ENCODE data around the gene PASK.
"Not testable (repeated sequence)": the region's sequence is repeated elsewhere in the genome, so short reads cannot be mapped to it uniquely, and the experiment has no call there.

The PASK gene

DNA sequence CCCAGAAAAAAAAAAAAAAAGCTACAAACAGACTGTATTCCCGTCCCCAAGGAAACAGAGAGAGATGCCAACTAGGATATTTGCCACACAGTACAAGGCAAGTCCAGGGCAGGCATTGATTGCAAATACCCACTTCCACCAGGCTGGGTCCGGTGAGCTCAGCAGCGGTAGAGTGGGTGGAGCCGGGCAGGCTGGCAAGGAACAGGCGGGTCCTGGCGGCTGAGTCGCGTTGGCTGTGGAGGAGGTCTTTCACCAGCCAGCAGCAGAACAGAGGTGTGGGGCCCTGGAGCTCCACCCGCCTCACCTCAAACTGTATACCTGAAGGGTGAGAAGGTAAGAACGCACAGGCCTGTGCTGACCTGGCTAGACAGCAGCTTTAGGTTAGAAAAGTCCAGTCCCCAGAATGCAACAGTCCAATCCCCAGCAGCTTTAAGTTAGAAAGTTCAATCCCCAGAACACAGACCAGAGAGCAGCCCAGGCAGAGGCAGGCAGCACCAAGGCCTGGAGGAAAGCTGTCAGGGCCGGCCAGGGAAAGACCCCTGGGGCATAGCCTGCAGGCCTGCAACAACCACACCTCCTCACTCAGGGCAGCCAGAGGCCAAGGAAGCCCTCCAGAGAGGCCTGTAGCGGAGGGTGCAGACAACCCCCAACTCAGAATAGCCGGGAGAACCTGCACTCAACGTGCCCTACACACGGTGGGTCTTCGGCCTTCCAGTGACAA, 25.3 kb downstream of the PASK start:
- no peak for DNase-seq

DNA sequence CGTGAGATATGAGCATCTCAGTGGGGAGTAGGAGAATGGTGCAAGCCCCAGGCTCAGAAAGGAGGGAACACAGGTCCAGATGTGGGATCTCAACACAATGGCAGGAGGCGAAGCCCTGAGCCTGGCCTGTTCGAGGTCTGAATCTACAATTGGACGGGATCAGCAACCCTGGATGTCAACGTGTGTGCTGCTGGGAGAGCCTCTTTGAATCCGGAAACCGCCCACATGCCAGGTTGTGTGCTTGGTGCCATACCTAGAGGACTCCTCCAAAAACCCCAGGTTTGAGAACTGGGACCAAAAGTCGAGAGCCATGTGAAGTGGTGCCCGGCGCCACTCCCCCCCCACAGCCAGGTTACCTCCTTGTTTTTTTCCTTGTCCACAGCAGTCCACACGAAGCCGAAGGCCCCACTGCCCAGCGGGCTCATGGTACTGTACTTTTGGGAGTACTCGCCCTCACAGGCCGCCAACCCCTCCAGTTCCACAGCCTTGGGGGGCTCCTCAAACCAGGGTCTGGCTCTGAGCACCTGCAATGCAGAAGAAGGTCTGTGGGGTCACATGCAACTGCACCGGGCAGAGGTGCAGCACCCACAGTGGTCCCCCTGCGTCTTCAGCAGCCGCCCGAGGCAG, 26.8 kb downstream of the PASK start:
- no peak for DNase-seq

DNA sequence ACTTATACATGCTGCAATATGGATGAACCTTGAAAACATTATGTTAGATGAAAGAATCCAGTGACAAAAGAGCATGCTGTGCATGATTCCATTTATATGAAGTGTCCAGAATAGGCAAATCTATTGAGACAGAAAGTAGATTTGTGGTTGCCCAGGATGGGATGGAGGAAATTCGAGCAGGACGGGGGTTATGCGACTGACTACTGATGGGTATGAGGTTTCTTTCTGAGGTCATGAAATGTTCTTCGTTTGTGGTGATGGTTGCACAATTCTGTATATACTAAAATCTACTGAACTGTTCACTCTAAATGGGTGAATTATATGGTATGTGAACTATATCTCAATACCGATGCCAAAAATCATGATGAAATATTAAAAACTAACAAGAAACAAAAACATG, 28.3 kb downstream of the PASK start:
- no peak for DNase-seq

DNA sequence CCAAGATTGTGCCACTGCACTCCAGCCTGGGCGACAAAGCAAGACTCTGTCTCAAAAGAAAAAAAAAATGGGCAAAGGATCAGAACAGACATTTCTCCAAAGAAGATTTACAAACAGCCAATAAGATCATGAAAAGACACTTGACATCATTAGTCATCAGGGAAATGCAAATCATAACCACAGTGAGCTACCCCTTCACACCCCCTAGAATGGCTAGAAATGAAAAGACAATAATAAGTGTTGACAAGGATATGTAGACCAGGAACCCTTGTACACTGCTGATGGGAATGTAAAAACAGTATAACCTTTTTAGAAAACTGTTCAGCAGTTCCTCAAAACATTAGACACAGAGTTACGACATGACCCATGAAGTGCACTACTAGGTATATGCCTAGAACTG, 28.8 kb downstream of the PASK start:
- no peak for DNase-seq

DNA sequence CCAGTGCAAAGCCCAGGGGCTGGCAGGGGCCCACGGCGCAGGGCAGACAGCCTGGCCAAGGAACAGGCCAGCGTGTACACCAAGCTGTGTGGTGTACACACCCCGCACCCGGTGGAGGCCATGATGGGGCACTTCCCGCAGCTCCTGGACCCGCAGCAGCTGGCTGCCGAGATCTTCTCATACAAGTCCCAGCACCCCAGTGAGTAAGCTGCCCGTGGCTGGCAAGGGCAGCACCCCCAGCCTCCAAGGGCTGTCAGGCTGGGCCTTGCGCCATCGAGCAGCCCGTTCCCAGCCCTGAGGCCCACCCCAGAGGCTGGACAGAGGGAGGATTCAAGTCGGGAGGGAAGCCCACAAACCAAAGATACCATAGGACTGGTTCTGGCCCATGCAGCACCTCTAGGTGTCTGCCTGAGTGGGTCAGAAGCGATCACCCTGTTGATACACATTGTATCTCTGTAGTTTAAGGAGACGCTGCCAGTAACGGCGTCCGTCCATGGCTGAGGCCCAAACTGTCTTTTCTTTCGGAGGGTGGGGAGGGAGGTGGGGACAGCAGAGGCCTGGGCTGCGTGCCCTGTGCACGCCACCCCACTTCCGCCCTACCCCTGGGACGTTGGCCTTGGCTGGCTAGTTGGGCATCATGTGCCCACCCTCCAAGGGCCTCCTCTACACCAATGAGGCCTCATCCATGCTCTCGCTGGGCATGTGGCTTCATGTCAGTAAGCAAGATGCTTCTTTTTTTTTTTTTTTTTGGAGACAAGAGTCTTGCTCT, 30.4 kb downstream of the PASK start:
- no peak for DNase-seq

DNA sequence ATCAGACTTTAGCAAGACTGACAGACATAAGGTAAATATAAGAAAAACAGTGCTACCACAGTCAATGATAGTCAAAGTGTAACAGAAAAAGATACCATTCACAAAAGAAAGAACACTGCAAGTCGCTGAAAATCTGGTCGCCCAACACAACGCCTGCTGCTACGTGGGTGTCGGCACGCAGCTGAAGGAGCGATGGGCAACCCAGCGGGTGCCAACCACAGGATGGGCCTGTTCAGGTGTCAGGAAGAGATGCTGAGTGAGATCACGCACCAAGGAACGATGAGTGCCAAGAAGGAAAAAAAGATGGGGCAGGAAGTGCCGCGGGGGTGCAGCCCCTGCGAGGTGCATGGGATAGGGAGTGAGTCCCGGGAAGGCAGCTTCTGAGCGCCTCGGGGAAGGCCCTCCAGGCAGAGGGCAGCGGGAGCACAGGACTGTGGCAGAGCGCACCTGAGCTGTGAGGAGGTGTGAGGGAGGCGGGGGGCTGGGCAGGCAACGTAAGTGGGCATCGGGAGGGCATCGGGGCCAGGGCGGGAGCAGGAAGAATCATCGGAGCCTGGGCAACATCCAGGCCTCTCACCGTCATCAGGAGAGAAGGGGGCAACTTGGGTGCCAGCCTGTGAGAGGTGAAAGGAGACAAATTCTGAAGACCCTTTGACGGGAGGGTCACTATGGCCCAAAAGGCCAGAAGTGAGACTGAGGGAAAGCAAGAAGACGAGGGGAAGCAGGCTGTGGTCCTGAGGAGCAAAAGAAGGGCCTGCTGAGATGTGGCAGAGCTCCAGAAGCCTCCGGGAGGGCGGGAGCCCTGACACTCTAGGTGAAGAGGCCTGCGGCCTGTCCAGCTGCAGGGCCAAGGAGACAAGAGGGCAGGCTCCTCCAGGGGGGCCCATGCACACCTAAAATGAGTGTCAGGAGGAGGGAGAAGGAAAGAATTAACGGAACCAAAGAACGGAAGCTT, 32.4 kb downstream of the PASK start:
- no peak for DNase-seq

DNA sequence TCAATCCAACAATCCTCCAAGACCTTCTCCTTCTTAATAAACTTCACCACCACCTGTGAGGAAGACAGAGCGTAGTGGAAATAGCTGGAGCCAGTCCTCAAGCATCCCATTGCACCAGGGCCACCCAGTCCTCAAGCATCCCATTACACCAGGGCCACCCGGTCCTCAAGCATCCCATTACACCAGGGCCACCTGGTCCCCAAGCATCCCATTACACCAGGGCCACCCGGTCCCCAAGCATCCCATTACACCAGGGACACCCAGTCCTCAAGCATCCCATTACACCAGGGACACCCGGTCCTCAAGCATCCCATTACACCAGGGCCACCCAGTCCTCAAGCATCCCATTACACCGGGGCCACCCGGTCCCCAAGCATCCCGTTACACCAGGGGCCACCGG, 33.9 kb downstream of the PASK start:
- DNase-seq: no peak

DNA sequence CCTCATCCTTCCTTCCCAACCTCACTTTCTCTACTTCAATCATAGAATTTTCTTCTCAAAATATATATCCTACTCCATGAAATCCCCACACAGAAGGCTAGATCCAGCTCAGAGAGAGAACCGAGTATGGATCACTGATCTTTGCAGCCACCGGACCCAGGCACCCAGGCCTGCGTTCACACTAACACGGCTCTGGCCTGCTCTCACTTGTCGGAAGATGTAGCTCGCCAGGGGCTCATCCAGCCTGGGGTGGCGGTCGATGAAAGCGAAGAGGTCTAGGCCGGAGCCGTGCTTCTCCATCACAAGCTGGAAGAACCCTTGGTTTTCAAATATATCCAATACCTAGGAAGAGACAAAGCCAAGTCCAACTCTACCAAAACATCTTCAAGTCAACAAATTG, 34.4 kb downstream of the PASK start:
- no peak for DNase-seq

DNA sequence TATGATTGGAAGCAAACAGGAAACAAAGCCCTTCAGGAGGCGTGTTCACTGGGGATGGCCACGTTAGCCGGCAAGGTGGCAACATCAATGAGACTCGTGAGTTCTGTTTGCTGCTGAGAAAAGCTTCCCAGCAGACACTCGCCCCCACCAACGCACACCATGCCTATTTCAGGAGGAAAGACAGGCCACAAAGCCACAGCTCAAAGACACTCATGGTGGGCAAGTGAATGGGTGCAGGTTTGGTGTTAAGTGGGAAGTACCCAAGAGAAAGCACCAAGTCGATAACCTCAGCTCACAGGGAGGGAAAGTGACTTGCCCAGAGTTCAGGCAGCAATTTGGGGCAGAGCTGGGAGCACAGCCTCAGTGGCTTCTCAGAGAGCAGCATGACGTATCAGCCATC, 36.7 kb downstream of the PASK start:
- DNase-seq: no peak

DNA sequence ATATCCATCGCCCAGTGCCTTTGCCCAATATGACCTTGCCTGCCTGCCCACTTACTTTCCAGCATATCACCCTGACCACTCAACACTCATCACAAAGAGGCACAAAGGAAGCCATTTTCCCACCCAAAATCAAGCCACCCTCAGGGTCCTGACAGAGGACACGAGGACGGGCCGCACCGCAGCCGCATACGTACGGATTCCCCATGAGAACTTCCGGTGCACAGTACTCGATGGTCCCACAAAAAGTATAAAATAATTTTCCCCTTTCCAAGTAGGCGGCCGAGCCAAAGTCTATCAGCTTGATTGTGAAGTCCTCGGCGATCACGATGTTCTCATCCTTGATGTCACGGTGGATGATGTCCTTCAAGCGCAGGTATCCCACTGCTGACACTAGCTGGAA, 37.2 kb downstream of the PASK start:
- no peak for DNase-seq

DNA sequence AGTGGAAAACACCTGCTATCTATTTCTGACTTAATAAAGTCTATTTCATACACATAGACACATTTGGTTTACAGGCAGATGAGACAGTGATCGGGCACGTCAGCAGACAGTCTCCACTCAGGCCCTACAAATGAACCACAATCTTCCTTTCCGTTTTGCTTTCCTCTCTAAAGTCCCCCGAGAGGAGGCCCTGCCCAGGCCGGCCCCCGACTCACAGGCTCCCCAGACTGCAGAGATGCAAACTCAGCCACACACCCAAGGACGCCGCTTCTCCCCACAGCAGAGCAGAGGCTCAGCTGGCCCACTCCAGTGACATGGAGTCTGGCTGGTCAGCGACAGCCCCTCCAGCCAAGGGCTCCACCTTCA, 37.8 kb downstream of the PASK start:
- DNase-seq: no peak

DNA sequence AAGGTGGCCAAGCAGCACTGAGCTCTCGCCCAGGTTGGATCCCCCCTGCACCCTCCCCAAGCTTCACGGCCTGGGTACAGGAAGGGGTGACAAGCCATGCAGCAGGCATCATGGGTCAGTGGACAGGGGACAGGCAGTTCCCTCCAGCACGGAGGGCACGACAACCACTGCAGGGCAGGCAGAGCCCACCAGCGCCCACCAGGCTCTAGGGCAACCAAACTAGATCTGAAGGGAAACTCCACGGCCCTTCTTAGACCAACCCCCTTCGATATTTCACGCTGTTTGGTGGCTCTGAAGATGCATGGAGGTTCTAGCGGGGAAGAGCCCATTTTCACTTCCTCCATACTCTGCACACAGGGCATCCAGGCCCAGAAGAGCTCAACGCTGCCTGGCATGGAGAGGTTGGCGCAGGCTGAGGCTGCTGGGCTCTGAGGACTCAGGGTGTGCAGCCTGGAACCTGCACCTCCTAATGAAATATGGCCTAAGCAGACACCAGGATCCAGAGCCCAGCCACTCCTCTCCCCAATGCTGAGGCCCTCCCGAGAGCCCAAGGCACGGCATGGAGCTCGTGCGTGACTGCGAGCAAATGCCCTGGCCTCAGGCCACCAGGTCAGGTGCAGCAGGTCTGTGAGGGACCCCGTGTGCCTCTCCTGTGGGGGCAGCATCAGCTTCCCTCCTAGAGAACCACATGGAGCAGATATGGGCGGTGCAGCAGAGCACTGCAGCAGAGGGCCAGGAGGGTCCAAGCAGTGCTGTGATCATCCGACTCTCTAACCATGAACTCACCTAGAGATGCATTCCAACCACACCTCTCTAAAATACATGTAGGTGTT, 38.4 kb downstream of the PASK start:
- no peak for DNase-seq

DNA sequence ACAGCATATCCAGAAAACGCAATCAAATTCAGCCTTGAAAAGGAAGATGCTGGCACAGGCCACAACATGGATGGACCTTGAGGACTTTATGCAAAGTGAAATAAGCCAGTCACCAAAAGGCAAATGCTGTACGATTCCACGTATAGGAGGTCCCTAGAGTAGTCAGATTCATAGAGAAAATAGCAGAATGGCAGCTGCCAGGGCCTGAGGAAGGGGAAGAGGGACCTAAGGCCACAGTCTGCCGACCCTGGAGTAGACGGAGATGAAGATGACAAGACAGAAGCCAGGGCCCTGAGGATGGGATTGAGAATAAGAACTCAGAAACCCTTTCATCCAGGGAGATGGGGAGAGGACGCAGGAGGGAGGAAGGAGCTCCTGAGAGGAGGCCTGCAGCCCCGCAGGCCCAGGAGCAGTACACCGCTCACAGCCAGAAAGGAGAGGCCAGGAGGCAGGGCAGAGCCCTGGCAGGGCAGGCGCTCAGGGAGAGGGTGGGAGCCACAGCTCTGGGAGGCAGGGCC, 39.1 kb downstream of the PASK start:
- no peak for DNase-seq

DNA sequence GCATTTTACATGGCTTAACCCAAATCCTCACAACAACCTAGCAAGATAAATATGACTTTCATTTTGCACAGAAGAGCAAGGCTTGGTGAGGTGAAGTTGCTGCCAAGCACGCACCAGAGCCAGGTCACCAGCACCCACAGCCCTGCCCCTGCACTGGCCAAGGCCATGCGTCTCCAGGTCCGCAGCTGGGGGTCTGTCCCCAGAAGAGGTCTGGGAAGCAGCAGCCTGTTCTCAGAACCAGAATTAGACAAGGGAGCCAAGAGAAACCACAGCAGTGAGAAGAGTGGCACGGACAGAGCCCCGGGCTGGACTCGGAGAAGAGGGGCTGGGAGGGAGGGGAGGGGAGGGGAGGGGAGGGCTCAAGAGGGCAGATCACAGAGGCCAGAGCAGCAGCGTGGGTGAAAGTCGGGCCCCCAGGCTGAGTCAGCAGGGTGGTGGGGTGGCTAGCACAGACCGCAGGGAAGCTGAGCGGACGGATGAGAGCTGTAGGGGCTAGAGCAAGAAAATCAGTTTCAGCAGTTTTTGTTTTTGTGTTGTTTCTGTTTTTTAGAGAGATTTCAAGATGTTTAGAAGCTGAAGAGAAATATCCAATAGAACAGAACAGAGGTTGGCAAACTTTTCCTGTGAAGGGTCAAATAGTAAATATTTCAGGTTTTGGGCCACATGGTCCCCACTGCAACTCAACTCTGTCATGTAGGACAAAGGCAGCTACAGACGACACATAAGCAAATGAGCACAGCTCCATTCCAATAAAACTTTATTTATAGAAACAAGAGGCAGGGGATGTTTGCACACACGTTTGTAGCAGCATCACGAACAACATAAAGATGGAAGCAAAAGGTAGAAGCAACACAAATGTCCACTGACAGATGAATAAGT, 39.8 kb downstream of the PASK start:
- no peak for DNase-seq

DNA sequence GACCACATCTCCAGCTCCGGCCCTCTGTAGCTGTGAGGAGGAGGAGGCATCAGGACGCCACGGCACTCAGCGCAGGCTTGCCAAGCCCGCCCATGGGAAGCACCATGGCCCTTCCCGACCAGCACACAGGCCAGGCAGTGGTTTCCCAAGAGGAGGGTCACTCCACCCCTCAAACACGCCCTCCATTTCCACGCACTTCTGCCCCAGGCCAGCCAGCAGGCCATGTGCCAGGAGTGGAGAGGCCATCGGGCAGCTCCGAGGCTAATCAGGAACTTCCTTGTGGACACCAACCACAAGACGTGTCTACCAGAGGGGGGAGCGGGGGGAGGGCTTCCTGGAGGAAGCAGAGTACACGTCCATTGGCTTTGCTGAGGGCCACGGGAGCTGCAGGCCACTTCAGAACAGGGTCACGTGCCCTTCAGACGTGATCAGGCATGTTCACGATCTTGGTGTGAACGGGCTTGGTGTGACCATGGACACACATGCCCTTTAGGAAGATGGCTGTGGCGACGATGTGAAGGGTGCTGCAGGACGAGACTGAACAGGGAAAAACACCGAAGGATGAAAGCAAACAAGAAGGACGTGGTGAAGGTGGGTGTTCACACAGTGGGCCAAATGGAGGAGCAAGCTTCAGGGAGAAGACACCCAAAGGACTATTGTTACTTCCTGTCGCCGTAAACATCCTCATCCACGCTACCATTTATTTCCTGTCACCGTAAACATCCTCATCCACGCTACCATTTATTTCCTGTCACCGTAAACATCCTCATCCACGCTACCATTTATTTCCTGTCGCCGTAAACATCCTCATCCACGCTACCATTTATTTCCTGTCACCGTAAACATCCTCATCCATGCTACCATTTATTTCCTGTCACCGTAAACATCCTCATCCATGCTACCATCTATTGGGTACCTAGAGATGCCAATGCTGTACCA, 40.7 kb downstream of the PASK start:
- no peak for DNase-seq

DNA sequence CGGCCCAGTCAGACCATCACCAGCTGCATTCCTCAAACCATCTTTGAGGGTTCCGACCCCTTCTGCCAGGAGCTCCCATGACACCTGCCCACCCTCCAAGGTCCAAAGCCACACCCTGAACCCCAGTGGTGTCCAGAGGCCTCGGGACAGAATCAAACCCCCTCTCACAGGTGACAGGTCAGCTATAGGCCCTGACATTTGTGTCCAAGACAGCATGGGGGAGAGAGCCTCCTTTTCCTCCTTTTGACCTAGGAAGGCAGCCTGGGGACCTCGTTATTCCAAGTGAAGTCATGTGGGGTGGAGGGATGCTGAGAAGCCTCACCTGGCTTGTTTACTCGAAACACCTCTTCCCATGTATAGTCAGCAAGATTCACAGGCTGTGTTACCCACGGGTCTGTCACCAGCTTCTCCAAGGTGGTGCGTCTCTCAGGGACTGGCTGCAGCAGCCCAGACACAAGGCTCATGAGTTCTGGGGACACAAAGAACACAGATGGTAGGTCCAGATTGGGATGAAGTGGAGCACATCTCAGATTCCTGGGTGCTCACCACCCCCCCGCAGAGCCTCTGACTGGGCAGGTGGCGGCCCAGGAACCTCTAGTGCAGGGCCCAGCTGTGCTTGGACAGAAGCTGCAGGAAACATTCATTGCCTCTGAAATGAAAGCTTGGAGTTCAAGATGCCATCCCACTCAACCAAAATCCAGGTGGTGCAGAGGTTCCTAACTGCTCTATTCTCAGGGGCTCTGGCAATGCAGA, 42.1 kb downstream of the PASK start:
- DNase-seq: no peak

DNA sequence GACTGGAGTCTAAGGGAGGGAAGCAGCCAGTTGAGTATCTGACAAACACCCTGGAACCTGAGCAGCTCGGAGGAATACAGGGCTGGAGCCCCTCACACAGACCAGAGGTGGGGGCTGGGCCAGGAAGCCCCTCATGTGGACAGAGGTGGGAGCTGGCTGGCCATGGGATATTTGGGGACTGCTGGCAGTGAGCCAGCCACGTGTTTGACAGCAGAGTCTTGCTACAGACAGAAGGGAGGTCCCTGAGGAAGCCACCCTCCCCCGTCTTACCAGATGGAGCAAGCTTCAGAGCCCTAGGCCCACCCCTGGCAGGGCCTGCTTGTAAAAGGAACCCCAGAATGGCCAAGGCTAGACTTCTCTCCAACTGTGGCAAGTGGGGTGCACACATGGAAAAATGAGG, 43.6 kb downstream of the PASK start:
- DNase-seq: no peak

DNA sequence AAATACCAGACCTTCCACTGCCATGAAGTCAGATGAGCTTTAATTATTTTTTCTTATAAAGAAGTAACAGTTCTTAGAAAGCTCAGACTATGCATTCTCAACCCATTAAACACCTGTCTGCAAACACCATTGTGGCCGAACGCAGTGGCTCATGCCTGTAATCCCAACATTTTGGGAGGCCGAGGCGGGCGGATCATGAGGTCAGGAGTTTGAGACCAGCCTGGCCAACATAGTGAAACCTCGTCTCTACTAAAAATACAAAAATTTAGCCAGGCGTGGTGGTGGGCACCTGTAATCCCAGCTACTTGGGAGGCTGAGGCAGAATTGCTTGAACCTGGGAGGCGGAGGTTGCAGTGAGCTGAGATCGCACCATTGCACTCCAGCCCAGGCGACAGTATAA, 44.7 kb downstream of the PASK start:
- DNase-seq: not testable (repeated sequence)

DNA sequence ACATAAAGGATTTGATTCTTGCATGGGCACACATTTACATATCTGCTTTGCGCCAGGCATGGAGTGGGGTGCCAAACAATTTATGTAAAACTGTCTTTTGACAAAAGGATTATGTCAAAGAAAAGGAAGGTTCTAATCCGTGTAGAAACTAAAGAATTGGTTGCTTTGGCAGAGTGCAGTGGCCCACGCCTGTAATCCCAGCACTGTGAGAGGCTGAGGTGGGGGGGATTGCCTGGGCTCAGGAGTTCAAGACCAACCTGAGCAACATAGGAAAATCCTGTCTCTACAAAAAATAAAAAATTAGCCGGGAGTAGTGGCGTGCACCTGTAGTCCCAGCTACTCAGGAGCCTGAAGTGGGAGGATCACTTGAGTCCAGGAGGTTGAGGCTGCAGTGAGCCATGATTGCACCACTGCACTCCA, 46.1 kb downstream of the PASK start:
- DNase-seq: no peak

All from suppressor macrophage treated with lipopolysaccharide for 4 hours (primary cell).